ENCODE data around the gene ZNF774.
"Not testable (repeated sequence)": the region's sequence is repeated elsewhere in the genome, so short reads cannot be mapped to it uniquely, and the experiment has no call there.

The ZNF774 gene

GRCh38 chr15:90345857-90346256 lies 6.2 kb upstream of the ZNF774 start:
- no peak for DNase-seq (ENCODE audit: low read depth)

- DNase-seq (ENCODE audit: low read depth): not testable (repeated sequence)
These were observed 4.5 kb upstream of the ZNF774 start for GRCh38 chr15:90347431-90348065.

DNA sequence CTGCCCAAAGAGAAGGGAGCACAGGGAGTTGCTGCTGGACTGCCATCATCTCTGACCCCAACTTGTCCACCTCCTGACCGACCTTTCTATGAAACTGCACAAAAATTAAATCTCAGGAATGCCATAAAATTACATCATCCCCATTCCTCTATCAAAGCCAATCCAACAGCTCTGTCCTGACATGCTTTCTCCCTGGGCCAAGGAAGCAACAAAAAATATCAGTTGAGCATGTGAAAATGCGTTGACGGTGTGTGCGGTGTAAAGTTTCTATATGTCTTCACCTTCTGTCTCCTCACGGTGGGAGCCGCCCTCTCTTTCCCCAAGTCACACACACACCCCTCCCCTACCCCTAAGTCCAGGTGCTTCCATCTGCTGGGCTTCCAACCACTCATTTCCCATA lies 3.6 kb upstream of the ZNF774 start:
- no peak for DNase-seq (ENCODE audit: low read depth)

DNA sequence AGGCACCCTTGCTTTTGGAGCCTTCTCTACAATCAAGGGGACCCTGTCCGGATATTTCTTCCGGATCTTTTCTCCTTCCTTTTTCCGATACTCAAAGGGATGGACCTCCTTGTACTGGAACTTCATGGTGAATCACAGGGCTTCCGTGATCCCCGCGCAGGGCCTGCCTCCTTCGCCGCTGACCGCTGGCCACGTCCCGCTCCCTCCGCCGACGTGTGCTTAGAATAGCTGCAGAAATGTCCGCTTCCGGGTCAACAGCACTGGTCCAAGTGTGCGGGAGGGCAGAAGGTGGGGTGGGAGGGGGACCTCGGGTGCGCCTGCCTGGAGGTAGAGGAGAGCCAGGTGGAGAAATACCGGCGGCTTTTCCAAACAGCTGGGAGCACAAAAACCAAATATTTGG lies 3.0 kb upstream of the ZNF774 start:
- no peak for DNase-seq (ENCODE audit: low read depth)

GRCh38 chr15:90349821-90350220 lies 2.3 kb upstream of the ZNF774 start:
- no peak for DNase-seq (ENCODE audit: low read depth)

DNA sequence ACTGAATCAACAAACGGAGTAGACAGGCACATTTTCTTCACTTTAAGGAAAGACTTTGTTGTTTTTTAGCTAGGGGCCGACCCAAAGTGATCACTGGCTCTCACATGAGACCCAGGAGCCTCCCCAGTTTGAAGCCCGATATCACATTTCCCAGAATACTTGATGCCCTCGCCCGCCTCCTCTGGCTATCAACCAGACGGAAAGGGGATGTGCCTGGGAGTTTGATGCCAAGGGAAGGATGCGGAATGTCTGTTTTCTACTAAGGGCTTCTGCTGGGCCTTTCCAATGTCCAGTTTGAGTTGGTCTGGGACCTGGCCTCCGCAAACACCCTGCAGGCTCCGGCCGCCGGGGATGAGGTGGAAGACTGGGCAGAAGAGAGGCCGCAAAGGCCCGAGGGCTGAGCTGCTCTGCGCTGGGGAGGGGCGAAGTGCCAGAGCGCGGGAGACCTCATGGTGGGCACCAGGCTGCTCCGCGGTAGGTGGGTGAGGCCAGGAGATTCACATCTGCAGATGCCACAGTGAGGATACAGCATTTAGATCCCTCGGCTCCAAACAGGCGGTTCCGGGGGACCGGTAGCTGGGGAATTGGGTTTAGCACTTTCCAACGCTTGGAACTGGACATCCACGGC lies 491 bp upstream of the ZNF774 start:
- no peak for DNase-seq (ENCODE audit: low read depth)

- no peak for DNase-seq (ENCODE audit: low read depth)
These were observed 2.9 kb downstream of the ZNF774 start for GRCh38 chr15:90354986-90355385.

GRCh38 chr15:90358124-90359033 lies 6.3 kb downstream of the ZNF774 start:
- DNase-seq (ENCODE audit: low read depth): no peak

DNA sequence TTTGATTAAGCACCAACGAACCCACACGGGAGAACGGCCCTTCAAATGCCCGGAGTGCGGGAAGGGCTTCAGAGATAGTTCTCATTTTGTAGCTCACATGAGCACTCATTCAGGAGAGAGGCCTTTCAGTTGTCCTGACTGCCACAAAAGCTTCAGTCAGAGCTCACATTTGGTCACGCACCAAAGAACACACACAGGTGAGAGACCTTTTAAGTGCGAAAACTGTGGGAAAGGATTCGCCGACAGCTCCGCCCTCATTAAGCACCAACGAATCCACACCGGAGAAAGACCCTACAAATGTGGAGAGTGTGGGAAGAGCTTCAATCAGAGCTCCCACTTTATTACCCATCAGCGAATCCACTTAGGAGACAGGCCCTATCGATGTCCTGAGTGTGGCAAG lies 8.7 kb downstream of the ZNF774 start:
- DNase-seq (ENCODE audit: low read depth): no peak

- DNase-seq (ENCODE audit: low read depth): no peak
These were observed 10.8 kb downstream of the ZNF774 start for GRCh38 chr15:90362936-90363212.

- no peak for DNase-seq (ENCODE audit: low read depth)
These were observed 12.2 kb downstream of the ZNF774 start for GRCh38 chr15:90364251-90364650.

- DNase-seq (ENCODE audit: low read depth): no peak
These were observed 13.5 kb downstream of the ZNF774 start for GRCh38 chr15:90365414-90366055.

GRCh38 chr15:90367576-90367975 lies 15.5 kb downstream of the ZNF774 start:
- no peak for DNase-seq (ENCODE audit: low read depth)

GRCh38 chr15:90375071-90375470 lies 23.0 kb downstream of the ZNF774 start:
- no peak for DNase-seq (ENCODE audit: low read depth)

DNA sequence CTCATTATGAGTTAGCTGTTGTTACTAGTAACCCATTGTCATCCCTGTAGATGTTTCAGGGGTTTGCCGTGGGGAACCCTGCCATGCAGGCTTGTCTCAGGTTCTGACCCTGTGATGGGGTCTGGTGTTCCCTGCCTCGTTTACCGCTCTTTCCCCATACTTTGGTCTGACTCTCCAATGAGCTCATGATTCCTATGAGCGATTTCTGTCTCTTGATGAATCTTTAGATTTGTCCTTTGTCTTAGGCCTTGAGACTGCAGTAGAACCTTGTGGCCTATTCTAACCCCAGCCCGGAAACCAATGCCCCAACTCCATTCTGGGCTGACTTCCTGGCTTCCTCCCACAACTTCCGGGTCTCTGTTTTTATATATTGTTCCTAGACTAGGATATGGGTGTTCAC lies 24.7 kb downstream of the ZNF774 start:
- peak; percentile 29 for DNase-seq (ENCODE audit: low read depth)

- DNase-seq (ENCODE audit: low read depth): no peak
These were observed 27.2 kb downstream of the ZNF774 start for GRCh38 chr15:90379263-90379662.

GRCh38 chr15:90381515-90381914 lies 29.4 kb downstream of the ZNF774 start:
- DNase-seq (ENCODE audit: low read depth): no peak

DNA sequence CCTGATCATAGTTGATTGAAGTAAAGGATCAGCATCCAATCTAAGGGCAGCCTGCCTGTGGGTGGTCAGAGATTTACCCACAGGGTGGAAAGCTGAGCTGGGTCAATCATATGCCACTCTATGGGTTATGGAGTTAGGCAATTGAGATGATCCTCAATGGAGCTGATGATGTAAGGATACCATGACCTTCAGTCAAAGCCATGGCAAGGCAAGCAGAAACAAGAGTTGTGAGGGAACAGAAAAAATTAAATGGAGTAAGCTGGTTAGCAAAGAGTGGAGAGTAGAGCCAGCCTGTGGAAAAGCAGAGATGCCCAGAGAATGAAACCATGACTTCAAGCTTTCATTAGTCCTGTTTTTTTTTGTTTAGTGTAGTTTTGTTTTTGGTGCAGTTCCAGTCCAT lies 30.2 kb downstream of the ZNF774 start:
- DNase-seq (ENCODE audit: low read depth): no peak

GRCh38 chr15:90386221-90386620 lies 34.1 kb downstream of the ZNF774 start:
- no peak for DNase-seq (ENCODE audit: low read depth)

DNA sequence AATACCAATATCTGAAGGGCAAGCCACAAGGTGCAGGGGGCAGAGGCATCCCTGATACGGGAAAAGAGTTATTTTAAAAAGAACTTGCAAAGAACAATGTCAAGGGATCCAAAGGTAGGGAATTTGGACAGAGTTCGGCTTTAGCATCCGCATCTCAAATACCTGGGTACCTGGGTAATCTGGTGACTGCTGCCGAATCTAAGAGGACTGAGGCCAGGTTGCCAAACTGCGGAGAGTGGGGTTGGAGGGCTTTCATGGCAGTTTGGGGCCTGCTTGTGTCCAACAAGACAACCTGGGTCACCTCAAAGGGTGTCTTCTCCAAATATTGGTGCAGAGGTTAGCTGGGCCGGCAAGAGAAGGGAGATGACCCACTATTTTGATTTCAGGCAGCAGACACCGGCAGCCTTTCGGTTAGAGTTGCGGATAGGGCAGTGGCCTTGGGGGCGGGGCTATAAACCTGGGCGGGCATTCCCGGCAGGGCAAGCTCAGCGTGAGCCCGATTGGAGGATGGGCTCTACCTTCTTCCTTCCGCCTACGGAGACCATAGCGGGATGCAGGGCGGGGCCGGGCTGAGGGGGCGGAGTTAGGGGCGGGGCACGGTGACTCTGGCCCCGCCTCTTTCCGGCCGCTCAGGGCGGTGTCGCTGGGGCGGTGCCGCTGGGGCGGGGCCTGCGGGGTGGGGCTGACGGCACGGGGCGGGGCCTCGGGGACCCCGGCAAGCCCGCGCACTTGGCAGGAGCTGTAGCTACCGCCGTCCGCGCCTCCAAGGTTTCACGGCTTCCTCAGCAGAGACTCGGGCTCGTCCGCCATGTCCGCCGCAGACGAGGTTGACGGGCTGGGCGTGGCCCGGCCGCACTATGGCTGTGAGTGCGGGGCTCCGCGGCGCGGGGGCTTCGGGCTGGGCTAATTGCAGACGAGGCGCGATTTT lies 35.7 kb downstream of the ZNF774 start, which contains the start of gene IQGAP1:
Gene IQGAP1, plus strand, starts transcription at position 709 of the 928 bp plus-strand sequence. Its CDS starts 100 bp downstream, at position 809.
- peak; percentile 92 for DNase-seq (ENCODE audit: low read depth)
